Left renal pelvis (tissue), 4 donors: ENCODE results near the gene NOB1. TPM values are rescaled to one million over a fixed set of nuclear protein-coding genes. Genes with fewer than 3 reads are reported as not detected.

ENCODE experiments used
- DNase-seq, 4 donors: peaks; one replicate each; pipeline ENCODE4 v3.0.0-alpha.2; 2013; ENCODE audit warnings: low read depth in 4 of 4, low spot score in 3 of 4
- polyA plus RNA-seq, 4 donors: library from polyadenylated mRNA; unstranded; fragments of 120-200 nt; gene quantifications; one replicate each; pipeline ENCODE4 v1.2.1, GENCODE V29; 2013; ENCODE audit not compliant: insufficient read length in 4 of 4

Gene NOB1
- polyA plus RNA-seq, 4 donors: 50.4 to 67.9 (median 63.6) TPM

DNA sequence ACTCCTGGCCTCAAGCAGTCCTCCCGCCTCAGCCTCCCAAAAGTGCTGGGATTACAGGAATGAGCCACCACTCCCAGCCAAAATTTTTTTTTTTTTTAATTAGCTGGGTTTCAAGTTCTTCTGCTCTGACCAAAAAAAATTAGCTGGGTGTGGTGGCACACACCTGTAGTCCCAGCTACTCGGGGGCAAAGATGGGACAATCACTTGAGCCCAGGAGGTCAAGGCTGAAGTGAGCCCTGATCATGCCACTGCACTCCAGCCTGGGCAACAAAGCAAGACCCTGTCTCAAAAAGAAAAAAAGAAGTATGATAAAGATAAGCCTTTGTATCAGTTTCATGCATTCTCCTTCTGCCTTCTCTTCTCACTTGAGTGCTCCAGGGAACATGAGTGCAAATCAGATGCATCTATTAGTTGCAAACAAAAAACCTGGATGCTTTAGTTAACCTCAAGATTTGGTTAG is 30.3 kb downstream of the NOB1 start:
- no peak for DNase-seq

DNA sequence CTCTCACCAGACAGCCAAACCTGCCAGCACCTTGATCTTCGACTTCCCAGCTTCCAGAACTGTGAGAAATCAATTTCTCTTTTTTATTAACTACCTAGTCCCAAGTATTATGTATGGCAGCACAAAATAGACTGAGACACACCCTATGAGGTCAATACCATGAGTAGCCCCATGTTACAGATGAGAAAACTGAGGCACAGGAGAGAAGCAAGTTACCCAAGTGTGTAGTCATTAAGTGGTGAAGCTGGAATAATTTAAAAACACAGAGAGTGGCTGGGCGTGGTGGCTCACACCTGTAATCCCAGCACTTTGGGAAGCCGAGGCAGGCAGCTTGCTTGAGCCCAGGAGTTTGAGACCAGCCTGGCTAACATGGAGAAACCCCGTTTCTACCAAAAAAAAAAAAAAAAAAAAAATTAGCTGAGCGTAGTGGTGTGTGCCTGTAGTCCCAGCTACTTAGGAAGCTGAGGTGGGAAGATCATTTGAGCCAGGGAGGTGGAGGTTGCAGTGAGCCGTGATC is 33.2 kb downstream of the NOB1 start:
- no peak for DNase-seq

DNA sequence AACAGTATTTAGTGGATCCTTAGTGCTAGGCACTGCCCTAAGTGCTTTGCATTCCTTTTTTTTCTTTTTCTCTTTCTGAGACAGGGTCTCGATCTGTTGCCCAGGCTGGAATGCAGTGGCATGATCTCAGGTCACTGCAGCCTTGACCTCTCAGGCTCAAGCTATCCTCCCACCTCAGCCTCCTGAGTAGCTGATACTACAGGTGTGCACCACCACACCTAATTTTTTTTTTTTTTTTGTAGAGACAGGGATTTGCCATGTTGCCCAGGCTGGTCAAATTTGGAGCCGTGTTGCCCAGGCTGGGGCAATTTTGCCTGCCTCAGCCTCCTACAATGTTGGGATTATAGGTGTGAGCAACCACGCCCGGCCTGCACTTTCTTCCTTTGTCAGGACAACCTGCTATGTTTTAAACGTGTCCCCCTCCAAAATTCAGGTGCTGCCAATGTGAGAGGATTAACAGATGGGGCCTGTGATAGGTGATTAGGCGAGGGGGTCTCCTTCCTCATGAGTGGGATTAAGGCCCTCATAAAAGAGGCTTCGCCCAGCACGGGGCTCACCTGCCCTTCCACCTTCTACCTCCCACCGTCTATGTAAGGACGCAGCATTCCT is 33.8 kb downstream of the NOB1 start:
- DNase-seq: no peak

DNA sequence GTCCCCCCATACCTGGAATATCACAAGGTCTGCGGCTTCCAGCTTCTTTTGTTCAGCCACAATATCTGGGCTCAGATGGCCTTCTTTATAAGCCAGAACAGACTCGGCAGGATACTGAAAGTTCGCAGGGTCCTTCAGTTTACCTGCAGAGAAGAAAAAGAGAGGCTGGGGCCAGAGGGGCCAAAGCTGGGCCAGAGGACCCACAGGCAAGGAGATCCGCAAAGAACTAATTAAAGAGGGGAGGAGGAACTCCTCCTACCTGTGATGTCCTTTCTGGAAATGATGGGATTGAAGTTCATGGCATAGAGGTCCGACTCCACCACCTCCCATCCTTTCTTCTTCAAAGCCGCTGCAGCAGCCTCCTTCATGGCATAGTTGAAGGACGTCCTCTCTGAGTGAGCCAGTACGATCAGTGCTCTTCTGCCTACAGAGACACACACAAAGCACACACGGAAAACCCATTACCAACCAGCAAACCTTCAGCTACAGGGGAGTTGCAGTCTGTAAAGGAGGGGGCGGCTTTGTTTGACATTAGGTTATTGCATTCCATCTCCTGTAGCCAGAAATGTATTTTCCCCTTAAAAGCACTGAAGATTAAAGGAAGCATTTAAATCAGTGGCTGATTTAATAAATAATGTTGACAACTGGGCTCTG is 36.5 kb downstream of the NOB1 start:
- DNase-seq: no peak

DNA sequence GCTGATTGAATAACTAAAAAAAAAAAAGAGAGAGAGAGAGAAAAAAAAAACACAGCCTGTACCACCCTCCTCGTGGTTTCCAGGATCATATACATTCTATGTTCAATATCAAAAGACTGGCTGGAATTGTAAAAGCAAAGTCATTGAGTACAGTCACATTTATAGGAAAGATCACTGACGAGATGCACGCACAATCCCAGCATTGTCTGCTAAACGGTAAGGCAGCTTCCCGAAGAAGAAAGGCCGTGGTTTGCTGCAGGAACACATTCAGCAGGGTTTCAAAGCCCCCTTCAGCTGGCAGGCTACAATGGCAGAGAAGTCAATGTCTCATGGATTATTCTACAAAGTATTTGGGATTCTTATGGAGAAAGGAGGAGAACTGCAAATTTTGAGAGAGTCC is 37.7 kb downstream of the NOB1 start:
- no peak for DNase-seq

DNA sequence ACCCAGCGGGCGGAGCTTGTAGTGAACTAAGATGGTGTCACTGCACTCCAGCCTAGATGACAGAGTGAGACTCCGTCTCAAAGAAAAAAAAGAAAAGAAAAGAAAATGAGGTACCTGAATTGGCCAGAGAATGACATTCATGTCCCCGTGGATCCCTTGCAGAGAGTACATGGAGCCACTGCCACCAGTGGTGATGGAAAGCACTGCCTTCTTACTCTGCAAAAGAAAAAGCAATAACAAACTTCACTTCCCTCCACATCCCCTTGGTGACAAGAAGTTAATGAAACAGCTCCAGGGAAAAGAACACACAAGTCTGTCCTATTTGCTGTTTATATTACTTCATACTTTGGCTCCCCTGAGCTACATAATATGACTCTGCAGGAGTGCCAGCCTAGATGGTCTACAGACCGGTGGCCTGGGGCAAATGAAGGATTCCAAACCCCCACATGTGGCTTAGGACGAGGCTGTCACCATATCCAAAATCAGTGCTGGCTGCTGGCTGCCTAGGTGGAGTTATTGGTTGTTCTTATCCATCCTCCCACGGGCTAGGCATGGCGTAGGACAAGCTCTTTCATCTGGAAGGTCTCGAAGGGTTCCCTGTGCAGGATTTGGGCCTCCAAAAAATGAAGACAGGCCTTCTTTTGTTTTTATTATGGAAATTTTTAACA is 41.7 kb downstream of the NOB1 start:
- DNase-seq: no peak

DNA sequence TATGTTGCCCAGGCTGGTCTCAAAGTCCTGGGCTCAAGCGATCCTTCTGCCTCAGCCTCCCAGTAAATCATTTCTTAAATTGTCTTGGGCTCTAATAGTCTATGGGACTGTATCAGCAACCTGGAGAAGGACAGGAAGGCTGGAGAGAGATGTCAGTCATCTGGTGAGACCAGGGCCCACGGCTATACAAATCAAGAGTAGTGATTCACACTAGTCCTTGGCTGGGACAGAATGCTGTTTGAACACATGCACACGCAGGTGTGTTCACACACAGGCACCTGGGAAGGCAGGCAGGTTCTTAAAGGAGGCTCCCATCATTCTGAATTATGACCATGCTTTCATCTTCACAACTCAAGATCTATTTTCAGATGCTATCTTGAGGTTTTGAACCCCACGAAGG is 42.4 kb downstream of the NOB1 start:
- DNase-seq: no peak

DNA sequence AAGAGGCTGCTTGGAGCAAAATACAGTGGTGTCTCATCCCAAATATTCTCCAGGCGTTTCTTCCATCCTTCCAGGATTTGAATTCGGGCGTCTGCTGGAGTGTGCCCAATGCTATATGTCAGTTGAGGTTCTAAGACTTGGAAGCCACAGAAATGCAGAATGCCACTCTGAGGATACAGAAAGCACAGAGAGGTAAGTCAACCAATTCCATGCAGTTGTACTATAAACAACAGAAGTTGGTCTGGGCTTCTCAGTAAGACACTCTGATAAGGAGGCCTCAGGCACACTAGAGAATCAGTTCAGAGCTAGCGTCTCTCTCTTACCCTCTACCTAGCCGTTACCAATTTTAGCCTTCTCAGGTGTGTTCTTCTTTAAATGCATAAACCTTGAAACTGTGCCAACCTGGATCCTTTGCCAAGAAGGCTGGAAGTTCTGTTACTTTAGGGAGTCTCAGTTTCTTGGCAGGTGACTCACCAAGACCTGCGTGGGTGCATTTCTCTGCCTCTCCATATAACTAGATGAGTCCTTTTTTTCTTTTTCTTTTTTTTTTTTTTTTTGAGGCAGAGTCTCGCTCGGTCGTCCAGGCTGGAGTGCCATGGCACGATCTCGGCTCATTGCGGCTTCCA is 43.5 kb downstream of the NOB1 start:
- DNase-seq: no peak

DNA sequence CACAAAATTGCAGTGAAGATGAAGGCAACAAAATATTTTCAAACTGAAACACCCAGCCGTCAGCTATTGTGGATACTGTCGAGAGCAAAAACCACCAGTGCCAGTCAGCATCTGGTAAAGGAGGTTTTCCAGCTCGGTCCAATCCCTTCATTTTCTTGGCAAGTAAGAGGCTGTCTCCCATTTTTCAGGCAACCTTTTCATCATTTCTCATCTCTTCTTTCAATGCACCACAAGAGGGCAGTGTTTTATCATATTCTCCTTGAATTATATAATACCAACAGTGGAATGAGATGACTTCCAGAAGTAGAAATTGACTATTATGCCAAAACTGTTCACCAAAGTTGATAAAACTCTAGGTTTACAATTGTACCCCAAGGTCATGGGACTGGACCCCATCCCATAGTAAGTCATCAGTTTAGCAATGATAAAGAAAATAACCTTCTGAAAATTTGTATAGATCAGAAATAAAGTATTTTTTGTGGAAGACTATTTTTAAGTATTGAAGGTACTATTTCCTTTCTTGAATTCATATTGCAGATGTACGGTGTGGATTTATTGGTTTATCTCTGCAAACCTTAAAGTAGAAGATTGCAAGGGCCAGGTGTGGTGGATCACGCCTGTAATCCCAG is 45.2 kb downstream of the NOB1 start:
- peak; percentile 38 to 52 (median 46) for DNase-seq

DNA sequence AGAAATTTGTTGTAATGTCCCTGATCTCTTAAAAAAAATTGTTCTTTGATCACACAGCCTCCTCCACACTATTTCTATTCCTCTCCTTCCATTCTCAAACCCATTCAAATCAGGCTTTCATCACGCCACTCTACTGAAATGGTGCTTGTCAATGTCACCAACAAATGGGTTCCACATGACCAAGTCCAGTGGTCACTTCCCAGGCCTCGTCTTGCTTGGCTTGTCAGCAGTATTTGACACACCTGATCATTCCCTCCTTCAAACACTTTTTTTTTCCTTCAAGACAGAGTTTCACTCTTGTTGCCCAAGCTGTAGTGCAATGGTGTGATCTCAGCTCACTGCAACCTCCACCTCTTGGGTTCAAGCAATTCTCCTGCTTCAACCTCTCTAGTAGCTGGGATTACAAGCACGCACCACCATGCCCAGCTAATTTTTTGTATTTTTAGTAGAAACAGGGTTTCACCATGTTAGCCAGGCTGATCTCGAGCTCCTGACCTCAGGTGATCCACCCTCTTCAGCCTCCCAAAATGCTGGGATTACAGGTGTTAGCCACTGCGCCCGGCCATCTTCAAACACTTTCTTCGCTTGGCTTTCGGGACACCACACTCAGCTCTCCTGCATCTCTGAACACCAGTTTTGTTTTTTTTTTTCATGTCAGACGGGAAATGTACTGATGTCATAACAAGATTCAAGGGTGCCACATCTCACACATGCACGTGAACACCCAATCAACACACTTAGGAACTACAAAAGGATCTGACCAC is 46.6 kb downstream of the NOB1 start:
- DNase-seq: no peak

DNA sequence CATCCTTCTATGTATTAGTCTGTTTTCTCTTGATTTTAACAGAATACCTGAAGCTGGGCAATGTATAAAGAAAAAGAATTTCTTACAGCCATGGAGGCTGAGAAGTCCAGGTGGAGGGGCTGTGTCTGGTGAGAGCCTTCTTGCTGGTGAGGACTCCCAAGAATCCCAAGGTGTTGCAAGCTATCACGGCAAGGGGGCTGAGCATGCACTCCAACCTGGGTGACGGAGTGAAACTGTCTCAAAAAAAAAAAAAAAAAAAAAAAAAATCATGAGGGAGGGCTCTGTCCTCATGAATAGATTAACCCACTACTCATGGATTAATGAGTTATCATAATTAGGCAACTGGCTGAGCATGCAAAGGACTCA is 47.8 kb downstream of the NOB1 start:
- no peak for DNase-seq

DNA sequence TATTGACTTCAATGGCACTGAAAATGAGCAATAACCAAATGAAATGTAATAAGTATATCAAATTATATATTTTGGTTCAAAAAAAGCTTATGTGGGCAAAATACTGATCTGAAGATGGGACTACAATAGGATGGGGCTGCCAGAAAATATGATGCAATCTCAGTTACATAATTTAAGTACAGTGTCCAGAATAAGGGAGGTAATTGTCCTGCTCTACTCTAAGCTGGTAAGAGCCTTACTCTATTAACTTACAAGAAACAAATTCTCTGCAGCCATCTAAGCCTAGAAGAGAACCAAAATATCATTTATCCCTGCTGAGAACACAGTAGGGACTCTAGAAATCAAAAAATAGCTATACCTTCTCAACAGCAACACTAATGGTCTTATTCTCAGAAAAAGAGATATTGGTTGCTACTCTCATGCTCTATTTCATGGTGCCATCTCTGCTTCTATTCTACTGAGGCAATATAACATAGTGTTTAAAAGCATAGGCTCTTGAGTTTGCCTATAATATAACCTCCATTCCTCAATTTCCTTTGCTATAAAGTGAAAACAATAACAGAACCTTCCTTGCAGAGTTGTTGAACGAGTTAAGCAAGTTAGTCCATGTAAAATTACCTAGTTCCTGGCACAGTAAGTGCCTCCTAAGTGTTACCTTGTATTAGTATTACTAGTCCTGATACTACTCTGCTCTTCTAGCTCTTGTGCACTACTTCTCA is 48.3 kb downstream of the NOB1 start:
- no peak for DNase-seq

DNA sequence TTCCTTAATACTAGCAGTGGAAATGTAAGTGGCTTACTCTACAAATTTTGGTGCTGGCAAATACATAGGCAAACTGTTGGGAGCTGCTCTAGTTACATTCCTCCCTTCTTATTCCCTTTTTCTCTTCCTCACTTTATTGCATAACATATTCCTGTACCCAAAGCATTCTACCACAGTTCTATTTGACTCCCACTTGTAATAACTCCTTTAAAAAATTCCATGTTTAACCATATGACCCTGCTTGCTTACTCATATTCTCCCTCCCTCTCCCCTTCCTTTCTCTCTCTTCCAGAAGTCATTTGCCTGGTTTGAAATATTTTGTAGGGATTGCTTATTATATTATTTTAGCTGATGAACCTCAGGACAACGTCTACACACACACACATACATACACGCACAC is 51.1 kb downstream of the NOB1 start:
- DNase-seq: no peak

DNA sequence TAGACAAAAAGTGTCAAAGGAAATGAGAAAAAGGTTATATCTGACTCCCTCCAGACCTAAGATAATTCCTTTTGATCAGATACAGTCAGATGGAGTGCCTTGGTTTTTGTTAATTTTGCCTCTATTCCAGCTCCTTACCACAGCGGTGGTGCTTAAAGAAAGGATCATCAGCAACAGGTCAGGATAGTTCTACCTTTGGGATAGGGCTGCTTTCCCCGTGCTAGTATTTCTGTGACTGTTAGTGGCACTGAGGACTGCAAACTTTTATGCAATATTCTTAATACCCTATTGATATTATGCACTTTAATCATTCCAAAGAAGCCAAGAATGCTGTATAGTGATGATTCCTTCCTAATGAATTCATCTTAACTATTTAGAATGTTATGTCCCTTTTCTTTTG is 52.9 kb downstream of the NOB1 start:
- DNase-seq: no peak

DNA sequence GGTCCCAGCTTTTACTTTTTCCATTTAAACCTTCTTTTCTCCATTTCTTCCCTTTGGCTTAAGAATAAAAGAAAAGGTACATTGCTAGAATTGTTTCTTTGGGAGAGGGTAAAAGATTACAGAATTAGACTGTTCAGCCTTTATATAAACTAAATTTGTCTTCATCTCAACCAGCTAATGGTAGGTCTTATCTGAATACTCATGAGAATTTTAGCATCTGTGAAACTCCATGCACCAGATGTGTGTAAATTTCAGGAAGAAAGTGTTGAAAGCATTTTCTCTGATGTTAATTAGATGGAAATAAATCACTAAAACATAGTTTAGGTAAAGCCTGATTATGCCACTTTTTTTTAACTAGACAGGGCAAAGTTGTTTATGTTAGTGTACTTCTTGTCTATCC is 53.3 kb downstream of the NOB1 start:
- no peak for DNase-seq

DNA sequence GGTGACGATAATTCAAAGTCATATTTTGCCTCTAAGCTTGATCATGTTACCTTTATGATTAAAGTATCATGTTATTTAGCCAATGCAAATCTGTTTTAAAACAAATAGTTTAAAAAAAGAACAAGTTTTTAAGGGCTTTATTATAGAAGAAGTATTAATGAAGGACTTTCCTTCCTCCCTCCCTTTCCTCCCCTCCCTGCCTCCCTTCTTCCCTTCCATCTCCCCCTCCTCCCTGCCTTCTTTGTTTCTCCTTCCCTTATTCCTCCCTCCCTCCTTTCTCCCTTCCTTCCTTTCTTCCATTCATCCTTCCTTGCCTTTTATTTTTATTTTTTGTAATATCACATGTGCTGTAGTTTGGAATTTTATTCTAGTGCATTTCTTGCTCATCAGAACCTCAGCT is 54.8 kb downstream of the NOB1 start:
- no peak for DNase-seq

DNA sequence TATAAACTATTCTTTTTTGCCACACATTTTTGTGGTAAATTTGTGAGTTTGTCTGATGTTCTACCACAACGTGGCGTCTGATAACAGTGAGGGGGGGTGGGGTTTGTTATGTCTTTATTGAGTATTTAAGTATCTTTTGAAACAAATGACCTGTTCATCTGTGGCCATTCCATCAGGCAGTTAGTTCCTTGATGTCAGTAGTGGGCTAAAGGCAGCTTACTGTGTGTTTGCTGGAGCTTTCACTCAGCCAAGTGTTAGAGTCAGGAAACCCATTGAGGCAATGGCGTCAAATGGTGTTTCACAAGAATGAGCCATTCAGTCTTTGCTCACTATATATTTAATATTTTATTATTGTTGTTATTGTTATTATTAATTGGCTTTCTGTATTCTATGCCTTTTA is 56.3 kb downstream of the NOB1 start:
- DNase-seq: no peak

DNA sequence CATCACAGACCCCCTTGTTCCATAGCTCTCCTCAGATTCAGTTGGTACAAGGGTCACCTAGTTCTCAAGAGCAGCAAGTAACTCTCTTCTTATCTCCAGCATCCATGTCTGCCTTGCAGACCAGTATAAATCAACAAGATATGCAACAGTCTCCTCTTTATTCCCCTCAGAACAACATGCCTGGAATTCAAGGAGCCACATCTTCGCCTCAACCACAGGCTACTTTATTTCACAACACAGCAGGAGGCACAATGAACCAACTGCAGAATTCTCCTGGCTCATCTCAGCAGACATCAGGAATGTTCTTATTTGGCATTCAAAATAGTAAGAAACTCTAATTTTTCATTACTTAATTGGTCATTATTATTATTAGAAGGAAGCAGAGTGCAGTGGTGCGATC is 60.8 kb downstream of the NOB1 start:
- no peak for DNase-seq

DNA sequence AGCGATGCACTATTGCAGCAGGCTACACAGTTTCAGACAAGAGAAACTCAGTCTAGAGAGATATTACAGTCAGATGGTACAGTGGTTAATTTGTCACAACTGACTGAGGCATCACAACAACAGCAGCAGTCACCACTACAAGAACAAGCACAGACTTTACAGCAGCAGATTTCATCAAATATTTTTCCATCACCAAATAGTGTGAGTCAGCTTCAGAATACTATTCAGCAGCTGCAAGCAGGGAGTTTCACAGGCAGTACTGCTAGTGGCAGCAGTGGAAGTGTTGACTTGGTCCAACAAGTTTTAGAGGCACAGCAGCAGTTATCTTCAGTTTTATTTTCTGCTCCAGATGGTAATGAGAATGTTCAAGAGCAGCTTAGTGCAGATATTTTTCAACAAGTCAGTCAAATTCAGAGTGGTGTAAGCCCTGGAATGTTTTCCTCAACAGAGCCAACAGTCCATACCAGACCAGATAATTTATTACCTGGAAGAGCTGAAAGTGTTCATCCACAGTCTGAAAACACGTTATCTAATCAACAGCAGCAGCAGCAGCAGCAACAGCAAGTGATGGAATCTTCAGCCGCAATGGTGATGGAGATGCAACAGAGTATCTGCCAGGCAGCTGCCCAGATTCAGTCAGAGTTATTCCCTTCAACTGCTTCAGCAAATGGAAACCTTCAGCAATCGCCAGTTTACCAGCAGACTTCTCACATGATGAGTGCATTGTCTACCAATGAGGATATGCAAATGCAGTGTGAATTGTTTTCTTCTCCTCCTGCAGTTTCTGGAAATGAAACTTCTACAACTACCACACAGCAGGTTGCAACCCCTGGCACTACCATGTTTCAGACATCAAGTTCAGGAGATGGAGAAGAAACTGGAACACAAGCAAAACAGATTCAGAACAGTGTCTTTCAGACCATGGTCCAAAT is 62.5 kb downstream of the NOB1 start:
- no peak for DNase-seq
